BLaER1 treated with 17β-estradiol and CSF1 and Interleukin-3, amounts not matched to agents 10 nM and 100 nM (cell line): ENCODE data around the gene VWCE.
"Not testable (repeated sequence)": the region's sequence is repeated elsewhere in the genome, so short reads cannot be mapped to it uniquely, and the experiment has no call there.

Experiments used
- H3K27ac ChIP-seq, 11 experiments: shearing (Covaris generic); formaldehyde crosslinking; 2 replicates each; pipeline ENCODE4 v1.8.1; 2022
- H3K27me3 ChIP-seq, 11 experiments: shearing (Covaris generic); formaldehyde crosslinking; 2 replicates each; pipeline ENCODE4 v1.8.1; 2022
- H3K36me3 ChIP-seq, 11 experiments: shearing (Covaris generic); formaldehyde crosslinking; 2 replicates each; pipeline ENCODE4 v1.8.1; 2022
- H3K4me1 ChIP-seq, 10 experiments: shearing (Covaris generic); formaldehyde crosslinking; 2 replicates each; pipeline ENCODE4 v1.8.1; 2022
- H3K4me2 ChIP-seq, 11 experiments: shearing (Covaris generic); formaldehyde crosslinking; 2 replicates each; pipeline ENCODE4 v1.8.1; 2022
- H3K4me3 ChIP-seq, 10 experiments: shearing (Covaris generic); formaldehyde crosslinking; 2 replicates each; pipeline ENCODE4 v1.8.1; 2022
- H3K9ac ChIP-seq, 11 experiments: shearing (Covaris generic); formaldehyde crosslinking; 2 replicates each; pipeline ENCODE4 v1.8.1; 2022
- H3K9me3 ChIP-seq, 11 experiments: shearing (Covaris generic); formaldehyde crosslinking; replicated peaks in 1 of 11; 2 replicates each; pipeline ENCODE4 v1.8.1; 2022
- H4K20me1 ChIP-seq, 11 experiments: shearing (Covaris generic); formaldehyde crosslinking; 2 replicates each; pipeline ENCODE4 v1.8.1; 2022
- Cebpa-rat ChIP-seq, 11 experiments: shearing (Covaris generic); IDR thresholded peaks; 2 replicates each; pipeline ENCODE4 v1.8.1; 2022

VWCE gene

GRCh38 chr11:61264371-61264770 is 30.7 kb downstream of the VWCE start:
- H3K9me3 ChIP-seq: no peaks in the 10 kb centered on the region
- H3K27me3 ChIP-seq: no peaks in the 10 kb centered on the region
- H3K4me1 ChIP-seq: peaks cover 0 to 18% (median 0%) of the 10 kb centered on the region in 10 experiments; a peak in 8 of 20 replicates
- no peak overlapping the region for H3K4me2 ChIP-seq
- no peak overlapping the region for H3K27ac ChIP-seq
- H3K36me3 ChIP-seq: peaks cover 28 to 100% (median 96%) of the 10 kb centered on the region in 11 experiments
- no peak overlapping the region for H3K4me3 ChIP-seq
- no peak for TF ChIP-seq Cebpa-rat (IDR thresholded peaks at IDR 0.05)
- H4K20me1 ChIP-seq: peaks cover 0 to 8% (median 0%) of the 10 kb centered on the region in 11 experiments; a peak in 6 of 22 replicates
- H3K9ac ChIP-seq: no peak overlapping the region

GRCh38 chr11:61259363-61259762 is 35.8 kb downstream of the VWCE start:
- Histone ChIP-seq H3K4me2 (no peak overlapping the region), H3K9ac (no peak overlapping the region), H3K36me3 (peaks cover 25 to 91% (median 82%) of the 10 kb centered on the region in 11 experiments), H3K27me3 (no peaks in the 10 kb centered on the region), H4K20me1 (peaks cover 0 to 44% (median 24%) of the 10 kb centered on the region in 11 experiments; a peak in 12 of 22 replicates), H3K9me3 (no peaks in the 10 kb centered on the region), H3K27ac (no peak overlapping the region), H3K4me1 (peaks cover 20 to 30% (median 27%) of the 10 kb centered on the region in 10 experiments), H3K4me3 (no peak overlapping the region)
- TF ChIP-seq Cebpa-rat (IDR thresholded peaks at IDR 0.05): no peak

- Histone ChIP-seq H4K20me1 (peaks cover 0 to 46% (median 26%) of the 10 kb centered on the region in 11 experiments; a peak in 12 of 22 replicates), H3K9me3 (no peaks in the 10 kb centered on the region), H3K4me3 (no peak overlapping the region), H3K4me2 (no peak overlapping the region), H3K27ac (no peak overlapping the region), H3K9ac (no peak overlapping the region), H3K4me1 (peaks cover 23 to 38% (median 28%) of the 10 kb centered on the region in 10 experiments), H3K36me3 (peaks cover 23 to 90% (median 75%) of the 10 kb centered on the region in 11 experiments), H3K27me3 (no peaks in the 10 kb centered on the region)
- no peak for TF ChIP-seq Cebpa-rat (IDR thresholded peaks at IDR 0.05)
Observed at GRCh38 chr11:61258546-61258945, 36.6 kb downstream of the VWCE start.

GRCh38 chr11:61256710-61257482 is 38.2 kb downstream of the VWCE start:
- Histone ChIP-seq H3K36me3 (peaks cover 18 to 79% (median 58%) of the 10 kb centered on the region in 11 experiments), H3K4me1 (peaks cover 29 to 54% (median 37%) of the 10 kb centered on the region in 10 experiments)
- no peak for TF ChIP-seq Cebpa-rat (IDR thresholded peaks at IDR 0.05)

GRCh38 chr11:61254403-61255025 is 40.6 kb downstream of the VWCE start:
- Histone ChIP-seq H3K4me3 (no peak overlapping the region), H3K4me1 (peaks cover 33 to 61% (median 48%) of the 10 kb centered on the region in 10 experiments), H3K36me3 (peaks cover 16 to 55% (median 36%) of the 10 kb centered on the region in 11 experiments), H3K27me3 (no peaks in the 10 kb centered on the region), H3K4me2 (peak overlapping the region; percentile 29 to 70 (median 44); a peak in 19 of 22 replicates), H3K9me3 (no peaks in the 10 kb centered on the region), H4K20me1 (peaks cover 0 to 46% (median 26%) of the 10 kb centered on the region in 11 experiments; a peak in 12 of 22 replicates), H3K9ac (no peak overlapping the region), H3K27ac (no peak overlapping the region; a peak in 2 of 22 replicates)
- TF ChIP-seq Cebpa-rat (IDR thresholded peaks at IDR 0.05): no peak

More at GRCh38 chr11:61256710-61257482, 38.2 kb downstream of the VWCE start:
- Histone ChIP-seq H3K27ac (peak overlapping the region in 7 of 11 experiments; percentile 3 to 46 (median 27); a peak in 9 of 22 replicates), H3K4me2 (peak overlapping the region in 6 of 11 experiments; percentile 6 to 70 (median 43); a peak in 11 of 22 replicates), H3K4me3 (no peak overlapping the region), H3K9ac (no peak overlapping the region), H3K9me3 (no peaks in the 10 kb centered on the region), H3K27me3 (no peaks in the 10 kb centered on the region), H4K20me1 (peaks cover 0 to 46% (median 26%) of the 10 kb centered on the region in 11 experiments; a peak in 12 of 22 replicates)

- not testable (repeated sequence) for H3K9ac ChIP-seq, H3K9me3 ChIP-seq, H3K27me3 ChIP-seq, H3K27ac ChIP-seq, H3K4me3 ChIP-seq
- Histone ChIP-seq H3K4me2 (peak overlapping the region in 3 of 11 experiments; percentile 8 to 72 (median 61); a peak in 6 of 22 replicates), H3K36me3 (peaks cover 0 to 33% (median 14%) of the 10 kb centered on the region in 11 experiments; a peak in 16 of 22 replicates), H4K20me1 (peaks cover 0 to 35% (median 19%) of the 10 kb centered on the region in 11 experiments; a peak in 9 of 22 replicates), H3K4me1 (peaks cover 33 to 60% (median 48%) of the 10 kb centered on the region in 10 experiments)
Observed at GRCh38 chr11:61252332-61252731, 42.8 kb downstream of the VWCE start.

GRCh38 chr11:61250796-61251765 is 44.0 kb downstream of the VWCE start:
- not testable (repeated sequence) for H3K27me3 ChIP-seq, H3K27ac ChIP-seq, H3K4me3 ChIP-seq, H3K9me3 ChIP-seq, H3K9ac ChIP-seq
- Histone ChIP-seq H3K4me1 (peaks cover 21 to 47% (median 39%) of the 10 kb centered on the region in 10 experiments), H4K20me1 (peaks cover 0 to 23% (median 6%) of the 10 kb centered on the region in 11 experiments; a peak in 8 of 22 replicates), H3K4me2 (peak overlapping the region in 3 of 11 experiments; percentile 8 to 72 (median 61); a peak in 6 of 22 replicates), H3K36me3 (peaks cover 0 to 21% (median 2%) of the 10 kb centered on the region in 11 experiments; a peak in 10 of 22 replicates)

GRCh38 chr11:61249201-61249600 is 45.9 kb downstream of the VWCE start:
- Histone ChIP-seq H3K4me1 (peaks cover 5 to 29% (median 23%) of the 10 kb centered on the region in 10 experiments; a peak in 17 of 20 replicates), H3K36me3 (peaks cover 0 to 12% (median 0%) of the 10 kb centered on the region in 11 experiments; a peak in 3 of 22 replicates)
- not testable (repeated sequence) for H3K9ac ChIP-seq, H3K27me3 ChIP-seq, H3K27ac ChIP-seq, H3K4me3 ChIP-seq, H3K4me2 ChIP-seq, H3K9me3 ChIP-seq, H4K20me1 ChIP-seq

- H3K27me3 ChIP-seq: not testable (repeated sequence)
Observed at GRCh38 chr11:61248071-61248470, 47.0 kb downstream of the VWCE start.

GRCh38 chr11:61245284-61245964 is 49.7 kb downstream of the VWCE start:
- not testable (repeated sequence) for H3K4me2 ChIP-seq, H3K4me3 ChIP-seq, H3K9ac ChIP-seq, H3K9me3 ChIP-seq, H3K27ac ChIP-seq, H3K4me1 ChIP-seq, H4K20me1 ChIP-seq, H3K36me3 ChIP-seq, H3K27me3 ChIP-seq

More at GRCh38 chr11:61248071-61248470, 47.0 kb downstream of the VWCE start:
- H3K4me3 ChIP-seq, H3K27ac ChIP-seq, H4K20me1 ChIP-seq, H3K4me2 ChIP-seq, H3K36me3 ChIP-seq, H3K9ac ChIP-seq, H3K9me3 ChIP-seq: not testable (repeated sequence)
- peaks cover 5 to 25% (median 17%) of the 10 kb centered on the region in 10 experiments; a peak in 16 of 20 replicates for H3K4me1 ChIP-seq

GRCh38 chr11:61241526-61241925 is 53.6 kb downstream of the VWCE start:
- H3K36me3 ChIP-seq, H3K4me2 ChIP-seq, H3K4me1 ChIP-seq, H3K4me3 ChIP-seq, H3K9me3 ChIP-seq, H3K27ac ChIP-seq, H3K27me3 ChIP-seq, H4K20me1 ChIP-seq, H3K9ac ChIP-seq: not testable (repeated sequence)
